Peyer's patch (tissue), 4 donors: ENCODE results near the gene CREM.

Source experiments
- CTCF ChIP-seq, 6 experiments: fragments of 450-650 bp in 4 of 6; fragments of 200-600 bp in 2 of 6; sonication (generic) in 1 of 6; IDR thresholded peaks; one replicate each; pipeline ENCODE4 v1.5.1; 2017 to 2019; ENCODE audit warnings: antibody characterized with exemption in 6 of 6, mild to moderate bottlenecking in 3 of 6, moderate library complexity in 1 of 6
- POLR2A ChIP-seq, 2 donors: fragments of 450-650 bp; IDR thresholded peaks; one replicate each; pipeline ENCODE4 v1.5.1; 2017; ENCODE audit warnings: antibody characterized with exemption in 2 of 2, mild to moderate bottlenecking in 2 of 2, moderate library complexity in 2 of 2

GRCh38 chr10:35160743-35161142 is 34.1 kb downstream of the CREM start:
- TF ChIP-seq CTCF (IDR thresholded peaks at IDR 0.05) (no peak), POLR2A (IDR thresholded peaks at IDR 0.05) (no peak)
